Ovary (tissue), 3 donors: ENCODE measurements around the gene DDIT3.

Source experiments
- EP300 ChIP-seq: sonication (generic); formaldehyde crosslinking; IDR thresholded peaks from one replicate; pipeline ENCODE4 v1.6.1; 2017; ENCODE audit warnings: antibody characterized with exemption
- POLR2A ChIP-seq: fragments of 450-650 bp; IDR thresholded peaks from one replicate; pipeline ENCODE4 v1.6.1; 2017; ENCODE audit warnings: antibody characterized with exemption, mild to moderate bottlenecking, moderate library complexity
- TF ChIP-seq, protein P1 (sequence below), 3 donors: fragments of 450-650 bp in 2 of 3; fragments of 200-600 bp in 1 of 3; IDR thresholded peaks; one replicate each; pipeline versions ENCODE4 v1.5.1 to v1.8.0; 2016 to 2022; ENCODE audit warnings: antibody characterized with exemption in 3 of 3, mild to moderate bottlenecking in 1 of 3
- donor health status: DM: no; HTN: no; CAD: no.

DNA sequence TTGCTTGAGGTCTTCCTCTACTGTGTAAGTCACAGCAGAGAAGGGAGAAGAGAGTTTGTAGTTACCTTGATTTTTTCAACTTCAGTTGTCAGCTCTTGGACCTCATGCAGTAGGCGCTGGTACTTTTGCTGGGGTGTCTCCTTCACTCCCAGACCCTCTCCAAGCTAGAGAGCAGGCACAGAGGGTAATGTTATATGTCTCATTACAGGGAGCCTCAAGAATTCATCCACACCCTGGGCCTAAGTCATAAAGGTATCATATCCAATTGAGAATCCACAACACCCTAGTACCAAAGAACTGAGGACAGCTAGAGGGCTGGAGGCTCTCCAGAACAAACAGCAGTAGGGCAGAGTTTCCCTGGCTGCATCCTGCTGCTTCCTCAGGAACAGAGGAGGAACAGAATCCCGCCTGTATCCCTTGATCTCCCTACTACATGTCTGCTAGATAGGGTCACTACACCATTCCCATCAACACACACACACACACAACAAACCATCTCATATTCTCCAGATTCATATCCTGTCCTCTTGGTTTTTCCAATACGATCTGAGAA lies 14.8 kb upstream of the DDIT3 start:
- TF ChIP-seq, protein P1, sequence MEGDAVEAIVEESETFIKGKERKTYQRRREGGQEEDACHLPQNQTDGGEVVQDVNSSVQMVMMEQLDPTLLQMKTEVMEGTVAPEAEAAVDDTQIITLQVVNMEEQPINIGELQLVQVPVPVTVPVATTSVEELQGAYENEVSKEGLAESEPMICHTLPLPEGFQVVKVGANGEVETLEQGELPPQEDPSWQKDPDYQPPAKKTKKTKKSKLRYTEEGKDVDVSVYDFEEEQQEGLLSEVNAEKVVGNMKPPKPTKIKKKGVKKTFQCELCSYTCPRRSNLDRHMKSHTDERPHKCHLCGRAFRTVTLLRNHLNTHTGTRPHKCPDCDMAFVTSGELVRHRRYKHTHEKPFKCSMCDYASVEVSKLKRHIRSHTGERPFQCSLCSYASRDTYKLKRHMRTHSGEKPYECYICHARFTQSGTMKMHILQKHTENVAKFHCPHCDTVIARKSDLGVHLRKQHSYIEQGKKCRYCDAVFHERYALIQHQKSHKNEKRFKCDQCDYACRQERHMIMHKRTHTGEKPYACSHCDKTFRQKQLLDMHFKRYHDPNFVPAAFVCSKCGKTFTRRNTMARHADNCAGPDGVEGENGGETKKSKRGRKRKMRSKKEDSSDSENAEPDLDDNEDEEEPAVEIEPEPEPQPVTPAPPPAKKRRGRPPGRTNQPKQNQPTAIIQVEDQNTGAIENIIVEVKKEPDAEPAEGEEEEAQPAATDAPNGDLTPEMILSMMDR (IDR thresholded peaks at IDR 0.05), result no peak
- TF ChIP-seq EP300, result no peak
- TF ChIP-seq POLR2A, result no peak
